Endothelial cell of umbilical vein (primary cell): ENCODE measurements around the gene PPM1F. TPM values are rescaled to one million over a fixed set of nuclear protein-coding genes. Genes with fewer than 3 reads are reported as not detected.

ENCODE experiments used
- BruUV-seq: library from RNA; stranded (reverse); fragments of 400-500 nt; replicated peaks from 2 replicates; lab custom pipeline; 2021; lab: Mats Ljungman, UMichigan
- CTCF ChIA-PET: fragments of 300-600, 350-600 bp; sonication (Branson Sonifier 250); formaldehyde crosslinking; loops from one replicate; lab custom pipeline; 2021; ENCODE audit warnings: antibody characterized with exemption, inconsistent platforms; lab: Charles Lee
- POLR2A ChIA-PET: fragments of 300-600, 350-600 bp; sonication (Branson Sonifier 250); formaldehyde crosslinking; loops from one replicate; lab custom pipeline; 2021; ENCODE audit warnings: antibody characterized with exemption, inconsistent platforms; lab: Charles Lee
- DNase-seq: peaks from one replicate; pipeline ENCODE4 v3.0.0-alpha.2; 2011; ENCODE audit warnings: low read depth, low spot score
- FAIRE-seq: peaks from 2 replicates; lab custom pipeline; 2011; peaks lifted over from hg19 to GRCh38; lab: Jason Lieb, UNC
- H2AFZ ChIP-seq: 2 replicates; pipeline ENCODE4 v1.6.0; 2012; ENCODE audit warnings: low read depth, low read length, control low read depth, inconsistent platforms
- H3K27ac ChIP-seq: 2 replicates; pipeline ENCODE4 v1.5.1; 2011; ENCODE audit warnings: low read depth, mild to moderate bottlenecking, control low read depth, low read length, moderate library complexity; ENCODE audit not compliant: insufficient read depth
- H3K27me3 ChIP-seq, 2 experiments: 2 replicates each; pipeline versions ENCODE4 v1.6.0 to v1.6.1; 2011; ENCODE audit warnings: low read length in 2 of 2, mixed read lengths in 1 of 2; ENCODE audit not compliant: control insufficient read depth in 2 of 2, insufficient read depth in 2 of 2
- H3K36me3 ChIP-seq, 2 experiments: 2 replicates in 1 of 2; 3 replicates in 1 of 2; pipeline ENCODE4 v1.5.1; 2011; ENCODE audit warnings: low read length in 2 of 2, mild to moderate bottlenecking in 1 of 2, moderate library complexity in 1 of 2; ENCODE audit not compliant: control insufficient read depth in 2 of 2, insufficient read depth in 2 of 2; ENCODE audit errors: extremely low read depth in 1 of 2
- H3K4me1 ChIP-seq: 3 replicates; pipeline ENCODE4 v1.5.1; 2011; ENCODE audit warnings: mild to moderate bottlenecking, low read length; ENCODE audit not compliant: control insufficient read depth, insufficient read depth; ENCODE audit errors: extremely low read depth
- H3K4me2 ChIP-seq: 2 replicates; pipeline ENCODE4 v1.6.1; 2011; ENCODE audit warnings: low read length, control low read depth, mixed read lengths; ENCODE audit not compliant: insufficient read depth
- H3K4me3 ChIP-seq, 3 experiments: fragments of 200-600 bp in 1 of 3; sonication (generic), shearing (Covaris generic) in 1 of 3; replicated peaks in 1 of 3; 2 replicates each; pipeline ENCODE4 v1.5.1; 2011 to 2016; ENCODE audit warnings: control low read depth in 3 of 3, low read length in 3 of 3, mild to moderate bottlenecking in 2 of 3, inconsistent platforms in 1 of 3, low read depth in 1 of 3, moderate library complexity in 1 of 3; ENCODE audit not compliant: insufficient read depth in 1 of 3
- H3K79me2 ChIP-seq: 2 replicates; pipeline ENCODE4 v1.6.0; 2012; ENCODE audit warnings: low read length, inconsistent platforms; ENCODE audit not compliant: control insufficient read depth, insufficient read depth
- H3K9ac ChIP-seq: replicated peaks from 2 replicates; pipeline ENCODE3; 2011; ENCODE audit warnings: low read length, control low read depth; ENCODE audit not compliant: insufficient read depth; ENCODE audit errors: extremely low read depth
- H3K9me1 ChIP-seq: replicated peaks from 3 replicates; pipeline ENCODE4 v1.6.0; 2011; ENCODE audit warnings: mild to moderate bottlenecking, low read length; ENCODE audit not compliant: control insufficient read depth, insufficient read depth; ENCODE audit errors: extremely low read depth
- H3K9me3 ChIP-seq: replicated peaks from 2 replicates; pipeline ENCODE4 v1.5.1; 2012; ENCODE audit warnings: low read length, inconsistent platforms; ENCODE audit not compliant: control insufficient read depth, insufficient read depth
- H4K20me1 ChIP-seq: replicated peaks from 2 replicates; pipeline ENCODE3; 2011; ENCODE audit warnings: mild to moderate bottlenecking, low read length; ENCODE audit not compliant: control insufficient read depth, insufficient read depth; ENCODE audit errors: extremely low read depth
- EZH2 ChIP-seq: IDR thresholded peaks from 2 replicates; pipeline ENCODE4 v1.6.1; 2012; ENCODE audit warnings: borderline replicate concordance, low read depth, mild to moderate bottlenecking, moderate library complexity, low read length, inconsistent platforms; ENCODE audit not compliant: severe bottlenecking
- FOS ChIP-seq: IDR thresholded peaks from 2 replicates; pipeline ENCODE4 v1.6.1; 2011; ENCODE audit warnings: mild to moderate bottlenecking, low read length, moderate library complexity, borderline replicate concordance; ENCODE audit not compliant: insufficient read depth
- GATA2 ChIP-seq: IDR thresholded peaks from 2 replicates; pipeline ENCODE4 v1.7.0; 2011; ENCODE audit warnings: low read depth, mild to moderate bottlenecking, moderate library complexity, mixed read lengths, low read length; ENCODE audit not compliant: insufficient read length, insufficient read depth
- JUN ChIP-seq: IDR thresholded peaks from 2 replicates; pipeline ENCODE4 v1.6.1; 2011; ENCODE audit warnings: borderline replicate concordance, low read depth; ENCODE audit not compliant: insufficient read length, insufficient read depth
- MYC ChIP-seq: IDR thresholded peaks from one replicate; pipeline ENCODE4 v1.6.1; 2011; ENCODE audit warnings: mild to moderate bottlenecking, low read depth, low read length
- POLR2A ChIP-seq: IDR thresholded peaks from 2 replicates; pipeline ENCODE4 v1.6.1; 2012; ENCODE audit warnings: low read depth, mild to moderate bottlenecking, control low read depth, low read length
- dilution Hi-C: fragments of 300-500 bp; cut with MboI; formaldehyde crosslinking; loops from one replicate; pipeline ENCODE4 v1.15.0; 2019; ENCODE audit warnings: low sequenced_read_pairs; ENCODE audit not compliant: extremely low pct_ligation_motif_present
- intact Hi-C: fragments of 100-400 bp; cut with micrococcal nuclease; formaldehyde crosslinking; loops from one replicate; pipeline ENCODE4 v1.10.0; 2022
- polyA plus RNA-seq, 4 experiments: library from polyadenylated mRNA; depleted of rRNA in 3 of 4; stranded (reverse) in 3 of 4; unstranded in 1 of 4; fragments of >200 nt; gene quantifications; 2 replicates each; pipeline versions ENCODE4 v1.2.1 to v1.2.3, GENCODE V29; 2011 to 2012; ENCODE audit warnings: missing spikeins in 1 of 4
- total RNA-seq: library from RNA; stranded (reverse); gene quantifications from 2 replicates; pipeline ENCODE4 v1.2.3, GENCODE V29; 2021
- TF ChIP-seq, protein P1 (sequence below): IDR thresholded peaks from 2 replicates; pipeline ENCODE4 v1.6.1; 2011; ENCODE audit not compliant: insufficient read depth, insufficient read length

The PPM1F gene
- total and polyA plus RNA-seq, 2 donors (not counting 3 experiments of a cell fraction or from before 2014, with no cell fraction given), result 107 to 178 TPM

DNA sequence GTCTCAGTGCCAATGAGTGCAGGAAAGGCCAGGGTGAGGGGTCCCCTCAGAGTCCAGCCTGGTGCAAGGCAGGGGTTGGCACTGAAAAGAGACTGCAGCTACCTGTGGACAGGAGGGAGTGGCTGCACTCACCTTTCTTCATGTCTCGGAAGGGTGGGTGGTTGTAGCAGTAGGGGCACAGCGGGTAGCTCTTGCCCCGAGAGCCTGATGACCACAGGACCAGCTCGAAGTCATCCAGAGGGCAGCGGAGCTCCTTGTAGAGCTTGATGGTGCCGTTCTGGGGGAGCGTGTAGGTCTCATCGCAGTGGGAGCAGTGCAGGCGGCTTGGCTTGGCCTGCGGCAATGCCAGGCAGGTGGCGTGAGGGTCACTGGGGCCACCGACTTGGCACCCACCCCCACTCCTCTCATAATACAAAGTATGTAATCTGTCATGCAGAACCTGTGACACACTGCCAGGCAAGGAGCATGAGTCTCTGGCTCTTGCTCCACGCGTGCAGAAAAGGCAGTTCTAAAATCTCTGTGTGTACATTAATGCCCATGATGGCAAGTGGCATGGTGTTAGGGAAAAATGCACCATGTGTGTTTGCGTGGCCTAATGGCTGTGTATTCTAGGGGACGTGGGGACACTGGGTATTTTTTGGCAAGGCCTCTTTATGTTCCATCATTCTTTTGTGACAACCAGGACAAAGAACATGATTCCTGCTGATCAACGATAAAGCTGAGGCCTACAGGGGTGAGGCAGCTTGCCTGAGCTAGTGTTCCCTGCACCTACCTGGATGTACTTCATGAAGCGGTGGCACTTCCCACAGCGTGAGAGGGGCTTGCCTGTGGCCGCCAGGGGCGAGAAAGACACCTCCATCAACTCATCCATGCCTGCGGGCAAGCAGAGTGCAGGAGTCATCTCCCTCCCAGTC is 6.0 kb upstream of the PPM1F start:
- Histone ChIP-seq H3K9me1 (no peaks in the 10 kb centered on the region), H3K4me1 (no peaks in the 10 kb centered on the region), H3K9me3 (no peaks in the 10 kb centered on the region), H4K20me1 (no peaks in the 10 kb centered on the region), H3K9ac (no peak overlapping the region), H3K4me3 (no peak overlapping the region), H3K79me2 (no peaks in the 10 kb centered on the region), H3K4me2 (no peak overlapping the region), H3K36me3 (peaks cover 2 to 25% of the 10 kb centered on the region in 2 experiments), H3K27ac (no peak overlapping the region), H3K27me3 (no peaks in the 10 kb centered on the region), H2AFZ (no peak overlapping the region)
- dilution Hi-C loops (no loop called here), intact Hi-C loops (no loop called here)
- TF ChIP-seq, protein P1, sequence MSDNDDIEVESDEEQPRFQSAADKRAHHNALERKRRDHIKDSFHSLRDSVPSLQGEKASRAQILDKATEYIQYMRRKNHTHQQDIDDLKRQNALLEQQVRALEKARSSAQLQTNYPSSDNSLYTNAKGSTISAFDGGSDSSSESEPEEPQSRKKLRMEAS, result no peak
- no peak for TF ChIP-seq MYC
- TF ChIP-seq GATA2, result no peak
- TF ChIP-seq EZH2, result no peak
- TF ChIP-seq POLR2A, result no peak
- TF ChIP-seq JUN, result no peak
- TF ChIP-seq FOS, result no peak
- ChIA-PET POLR2A (no interaction called here), CTCF (interaction anchor here (1.2 to 2.1 kb wide), 3 partner anchors 11 to 20 kb away, joined by 5 to 7 read pairs (median 6); no protein-coding TSS in a partner anchor)
- DNase-seq (no peak), FAIRE-seq (no peak)
- no TSS peak for BruUV-seq
